ENCODE data around the gene PURB.
"Not testable (repeated sequence)": the region's sequence is repeated elsewhere in the genome, so short reads cannot be mapped to it uniquely, and the experiment has no call there.

The PURB gene

DNA sequence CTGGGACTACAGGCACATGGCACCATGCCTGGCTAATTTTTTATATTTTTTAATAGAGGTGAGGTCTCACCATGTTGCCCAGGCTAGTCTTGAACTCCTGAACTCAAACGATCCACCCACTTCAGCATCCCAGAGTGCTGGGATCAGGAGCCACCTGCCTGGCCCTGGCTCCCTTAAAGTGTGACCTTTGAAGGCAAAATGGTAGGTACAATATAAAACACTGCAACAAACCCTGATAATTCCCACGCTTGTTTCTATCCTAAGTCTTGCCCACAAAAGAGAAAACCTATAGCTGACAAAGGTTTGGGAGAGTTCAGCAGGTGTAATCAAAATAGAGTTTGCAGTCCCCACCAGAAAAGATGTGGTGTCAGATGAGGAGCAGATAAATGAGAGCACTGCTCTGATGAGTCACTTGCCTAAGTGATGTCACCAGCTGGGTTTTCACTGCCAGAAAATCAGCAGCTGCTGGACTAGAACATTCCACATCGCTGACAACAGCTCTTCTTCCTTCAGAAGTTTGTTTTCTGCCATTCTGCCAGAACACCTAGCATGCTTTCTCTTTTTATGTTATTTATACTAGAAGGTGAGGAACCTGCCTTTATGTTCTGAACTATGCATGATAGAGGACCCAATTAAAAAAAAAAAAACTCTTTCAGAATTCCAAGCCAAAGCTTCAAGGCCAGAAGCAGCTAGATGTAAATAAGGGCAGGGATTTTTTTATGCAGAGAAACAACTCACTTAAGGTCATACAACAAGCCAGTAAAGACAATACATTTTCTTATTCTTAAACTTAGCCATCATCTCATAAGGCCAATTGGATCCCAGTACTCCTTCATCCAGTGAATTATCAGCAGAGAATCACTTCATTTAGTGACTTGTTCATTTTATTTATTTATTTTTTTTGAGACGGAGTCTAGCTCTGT is 18.0 kb downstream of the PURB start:
- DNase-seq (ENCODE audit: low read depth), result peak; percentile 68
- H3K4me3 ChIP-seq (ENCODE audit: low read depth, low read length), result no peak overlapping the region

DNA sequence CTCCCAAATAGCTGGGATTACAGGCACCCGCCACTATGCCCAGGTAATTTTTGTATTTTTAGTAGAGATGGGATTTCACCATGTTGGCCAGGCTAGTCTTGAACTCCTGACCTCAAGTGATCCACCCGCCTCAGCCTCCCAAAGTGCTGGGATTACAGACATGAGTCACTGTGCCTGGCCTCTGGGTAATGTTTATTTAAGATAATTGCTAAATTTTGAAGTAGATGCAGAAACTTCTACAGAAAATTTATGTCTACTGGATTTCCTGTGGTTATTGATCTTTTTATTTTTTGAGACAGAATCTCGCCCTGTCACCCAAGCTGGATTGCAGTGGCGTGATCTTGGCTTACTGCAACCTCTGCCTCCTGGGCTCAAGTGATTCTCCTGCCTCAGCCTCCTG is 23.4 kb downstream of the PURB start:
- not testable (repeated sequence) for H3K4me3 ChIP-seq (ENCODE audit: low read depth, low read length); DNase-seq (ENCODE audit: low read depth)

DNA sequence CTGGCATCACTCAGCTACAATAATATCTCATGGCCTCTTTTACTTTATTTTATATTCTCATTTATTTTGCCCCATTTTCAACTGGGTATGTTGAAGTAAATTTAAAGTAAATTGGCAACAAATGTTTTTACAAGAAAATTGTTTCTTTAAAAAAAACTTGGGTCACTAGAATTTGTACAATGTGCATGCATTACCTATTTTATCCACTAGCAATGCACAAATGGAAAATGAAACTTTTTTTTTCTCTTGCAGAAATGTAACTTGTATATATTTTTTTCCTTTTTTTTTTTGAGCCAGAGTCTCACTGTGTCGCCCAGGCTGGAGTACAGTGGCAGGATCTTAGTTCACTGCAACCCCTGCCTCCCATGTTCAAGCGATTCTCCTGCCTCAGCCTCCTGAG is 27.2 kb downstream of the PURB start:
- H3K4me3 ChIP-seq (ENCODE audit: low read depth, low read length), result no peak overlapping the region
- DNase-seq (ENCODE audit: low read depth), result no peak

DNA sequence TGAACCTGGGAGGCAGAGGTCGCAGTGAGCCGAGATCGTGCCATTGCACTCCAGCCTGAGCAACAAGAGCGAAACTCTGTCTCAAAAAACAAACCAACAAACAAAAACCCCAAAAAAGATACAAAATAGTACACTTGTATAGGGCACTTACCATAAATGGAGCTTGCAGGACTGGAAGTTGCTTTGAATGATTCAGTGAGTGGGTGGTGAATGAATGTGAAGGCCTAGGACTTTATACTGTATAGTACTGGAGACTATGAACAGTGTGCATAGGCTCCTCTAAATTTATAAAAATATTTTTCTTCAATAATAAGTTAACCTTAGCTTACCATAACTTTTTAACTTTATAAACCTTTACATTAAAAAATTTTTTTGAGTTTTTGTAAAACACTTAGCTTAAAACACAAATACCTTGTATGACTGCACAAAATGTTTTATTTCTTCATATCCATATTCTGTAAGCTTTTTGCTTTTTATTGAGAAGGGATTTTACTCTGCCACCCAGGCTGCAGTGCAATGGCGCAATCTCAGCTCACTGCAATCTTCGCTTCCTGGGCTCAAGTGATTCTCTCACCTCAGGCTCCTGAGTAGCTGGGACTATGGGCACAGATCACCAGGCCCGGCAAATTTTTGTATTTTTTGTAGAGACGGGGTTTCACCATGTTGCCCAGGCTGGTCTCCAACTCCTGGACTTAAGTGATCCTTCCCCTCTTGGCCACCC is 30.5 kb downstream of the PURB start:
- H3K4me3 ChIP-seq (ENCODE audit: low read depth, low read length), result no peak overlapping the region
- DNase-seq (ENCODE audit: low read depth), result no peak

DNA sequence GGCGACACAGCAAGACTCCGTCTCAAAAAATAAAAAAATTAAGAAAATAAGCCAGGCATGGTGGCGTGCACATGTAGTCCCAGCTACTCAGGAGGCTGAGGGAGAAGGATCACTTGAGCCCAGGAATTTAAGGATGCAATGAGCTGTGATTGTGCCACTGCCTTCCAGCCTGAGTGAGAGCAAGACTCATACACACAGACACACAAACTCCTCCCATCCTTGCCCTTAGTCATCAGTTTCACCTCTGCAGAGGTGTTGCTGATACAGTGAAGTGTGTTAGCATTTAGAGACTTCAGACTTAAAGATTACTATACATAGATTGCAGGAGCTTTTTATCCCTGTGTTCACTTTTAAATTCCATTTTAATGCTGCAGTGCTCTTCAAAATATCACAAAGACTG is 31.9 kb downstream of the PURB start:
- no peak for DNase-seq (ENCODE audit: low read depth)

DNA sequence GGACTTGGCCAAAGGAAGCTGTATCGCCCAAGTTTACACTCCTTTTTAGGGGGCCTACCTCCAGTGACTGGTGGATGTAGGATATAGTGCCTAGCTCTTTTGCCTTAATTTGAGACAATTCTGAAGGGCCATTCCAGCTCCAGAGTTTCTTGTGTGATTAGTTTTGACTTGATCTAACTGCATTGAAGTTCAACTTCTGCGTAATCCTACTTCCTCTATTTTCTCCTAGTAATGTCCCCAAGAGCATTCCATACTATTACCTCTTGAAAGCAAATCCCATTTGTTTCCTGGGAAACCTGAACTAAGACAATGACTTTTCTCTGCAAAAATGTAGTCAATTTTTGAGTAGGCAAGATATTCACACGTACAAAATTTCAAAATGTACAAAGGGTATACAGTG is 32.7 kb downstream of the PURB start:
- DNase-seq (ENCODE audit: low read depth), result no peak
- H3K4me3 ChIP-seq (ENCODE audit: low read depth, low read length), result no peak overlapping the region

More for the DNA sequence above, 31.9 kb downstream of the PURB start:
- H3K4me3 ChIP-seq (ENCODE audit: low read depth, low read length), result no peak overlapping the region

DNA sequence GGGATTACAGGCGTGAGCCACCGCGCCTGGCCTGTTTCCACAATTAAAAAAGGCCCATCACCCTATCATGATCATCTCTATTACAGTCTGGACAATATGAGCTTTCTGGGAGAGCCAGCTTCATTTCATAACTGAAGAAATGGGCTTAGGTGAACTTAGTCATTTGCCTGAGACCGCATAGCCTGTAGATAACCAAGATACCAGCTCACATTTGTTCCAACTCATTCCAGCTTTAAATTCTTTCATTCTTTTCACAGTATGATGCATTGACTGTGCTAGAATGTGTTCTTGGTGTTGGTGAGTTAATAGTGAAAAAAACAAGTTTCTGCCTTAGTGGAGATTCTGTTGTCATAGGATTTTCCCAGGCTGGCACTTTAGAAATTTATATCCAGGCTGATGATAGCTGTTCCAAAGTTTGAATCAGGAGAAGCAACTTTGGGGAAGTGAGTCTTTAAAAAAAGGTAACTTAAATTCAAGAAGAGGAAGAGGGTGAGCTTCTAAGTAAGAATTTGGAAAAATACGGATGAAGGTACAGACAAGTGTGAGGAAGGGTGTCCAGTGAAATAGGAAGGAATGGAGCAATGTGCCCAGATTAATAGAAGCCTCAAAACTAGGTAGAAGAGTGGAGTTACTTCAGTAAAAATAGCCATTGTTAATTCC is 35.3 kb downstream of the PURB start:
- no peak overlapping the region for H3K4me3 ChIP-seq (ENCODE audit: low read depth, low read length)
- no peak for DNase-seq (ENCODE audit: low read depth)

DNA sequence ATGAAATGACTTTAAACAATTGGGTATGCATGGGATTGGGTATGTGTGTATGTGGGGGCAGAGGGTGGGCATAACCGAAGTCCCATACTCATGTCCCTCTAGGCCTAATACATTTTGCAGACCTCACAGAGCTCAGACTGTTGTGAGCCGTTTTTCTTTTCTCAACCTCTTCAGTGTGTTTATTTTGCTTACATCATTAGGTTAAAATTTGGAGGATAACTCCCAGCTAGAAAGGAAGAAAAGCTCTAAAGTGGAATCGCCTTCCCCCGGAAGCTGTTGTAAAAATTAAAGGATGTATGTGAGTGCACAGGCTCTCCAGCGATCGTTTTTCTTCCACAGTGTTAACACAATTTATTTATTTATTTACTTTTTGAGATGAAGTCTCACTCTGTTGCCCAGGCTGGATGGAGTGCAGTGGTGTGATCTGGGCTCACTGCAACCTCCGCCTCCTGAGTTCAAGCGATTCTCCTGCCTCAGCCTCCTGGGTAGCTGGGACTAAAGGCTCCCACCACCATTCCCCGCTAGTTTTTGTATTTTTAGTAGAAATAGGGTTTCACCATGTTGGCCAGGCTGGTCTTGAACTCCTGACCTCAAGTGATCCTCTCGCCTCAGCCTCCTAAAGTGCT is 36.0 kb downstream of the PURB start:
- H3K4me3 ChIP-seq (ENCODE audit: low read depth, low read length), result no peak overlapping the region

DNA sequence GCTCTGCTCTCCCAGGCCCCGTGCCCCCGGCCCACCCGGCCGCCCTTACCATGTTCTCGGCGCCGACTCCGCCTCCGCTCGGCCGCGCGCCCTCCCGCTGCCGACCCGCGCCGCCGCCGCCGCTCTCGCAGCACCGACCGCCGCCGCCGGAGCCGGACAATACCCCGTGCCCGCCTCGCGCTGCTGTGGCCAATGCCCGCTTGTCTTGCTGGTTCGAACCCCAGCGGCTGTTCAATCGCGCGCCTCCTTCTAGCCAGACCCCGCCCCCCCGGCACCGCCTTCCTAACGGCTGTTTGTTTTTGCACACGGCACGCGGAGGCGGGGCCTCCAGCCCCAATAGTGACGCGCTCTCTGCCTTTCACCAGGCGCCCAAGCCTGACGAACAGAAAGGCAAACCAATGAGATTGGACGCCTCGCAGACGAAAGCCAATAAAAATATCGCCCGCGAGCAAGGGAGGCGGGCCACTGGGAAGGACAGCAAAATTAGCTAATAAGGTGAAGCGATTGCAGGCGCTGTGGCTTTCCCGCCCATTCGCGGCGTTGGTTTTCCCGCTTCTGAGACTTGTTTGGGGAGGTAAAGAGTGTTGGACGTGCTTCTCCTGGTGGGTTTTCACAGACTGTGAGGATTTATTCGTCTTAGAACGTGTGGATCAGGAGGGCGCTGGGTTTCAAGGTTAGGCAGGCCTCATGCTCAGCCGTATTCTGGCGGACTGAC is 37.3 kb downstream of the PURB start, which contains the start of gene H2AZ2:
H2AZ2 (minus strand) TSS at position 168 of the 715 bp plus-strand sequence; CDS start at position 52, 116 bp downstream.
- H3K4me3 ChIP-seq (ENCODE audit: low read depth, low read length), result peak within 1 kb of the TSS; percentile 76
- DNase-seq (ENCODE audit: low read depth), result peak; percentile 100

More for the DNA sequence above, 36.0 kb downstream of the PURB start:
- DNase-seq (ENCODE audit: low read depth), result no peak

DNA sequence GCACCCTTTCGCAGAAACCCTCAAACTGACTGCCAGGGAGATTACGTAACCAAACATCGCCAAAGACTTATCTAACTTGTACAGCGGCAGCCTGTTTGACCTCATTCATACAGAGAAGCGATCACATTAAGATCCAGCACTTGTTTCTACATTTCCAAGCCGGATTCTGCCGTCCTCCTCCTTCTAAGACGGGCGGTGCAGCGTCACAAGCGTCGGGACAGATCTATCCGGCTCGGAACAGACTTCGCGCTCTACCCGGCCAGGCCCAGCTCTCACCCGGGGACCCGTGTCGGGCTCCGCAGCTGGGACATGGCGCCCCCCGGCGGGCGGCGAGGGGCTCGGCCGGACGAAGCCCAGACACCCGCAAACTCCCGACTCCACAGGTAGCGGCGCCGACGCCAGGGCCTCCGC is 37.8 kb downstream of the PURB start:
- H3K4me3 ChIP-seq (ENCODE audit: low read depth, low read length), result peak overlapping the region; percentile 76
- DNase-seq (ENCODE audit: low read depth), result peak; percentile 53

DNA sequence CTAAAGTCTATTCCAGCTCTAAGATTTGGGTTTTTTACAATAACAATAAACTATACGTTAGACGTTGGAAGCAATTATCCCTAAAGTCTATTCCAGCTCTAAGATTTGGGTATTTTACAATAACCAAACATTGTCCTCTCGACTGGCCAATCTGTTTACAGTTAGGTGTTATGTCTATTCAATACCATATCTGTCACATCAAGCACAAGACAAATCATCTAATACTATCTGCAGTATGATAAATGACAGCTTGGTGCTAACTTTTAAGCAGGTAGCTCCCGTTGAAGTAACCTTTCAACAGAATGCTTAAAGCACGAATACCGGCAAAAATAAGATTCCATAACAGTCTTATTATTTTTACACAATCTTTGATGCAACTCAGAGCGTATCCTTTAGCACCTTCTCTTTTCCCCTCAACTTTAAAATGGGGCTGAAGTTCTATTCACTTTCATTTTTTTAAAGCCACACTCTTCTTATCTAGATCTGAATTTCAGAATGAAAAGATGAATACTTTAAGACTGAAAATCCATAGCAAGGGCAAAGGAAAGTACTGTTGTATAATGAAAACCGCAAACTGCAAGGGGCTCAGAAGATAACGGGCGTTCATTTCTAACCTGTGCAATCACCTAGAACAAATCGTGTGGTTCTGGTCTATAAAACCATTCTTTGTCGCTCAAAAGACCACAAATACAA is 38.4 kb downstream of the PURB start:
- DNase-seq (ENCODE audit: low read depth), result no peak
- peak overlapping the region; percentile 76 for H3K4me3 ChIP-seq (ENCODE audit: low read depth, low read length)

DNA sequence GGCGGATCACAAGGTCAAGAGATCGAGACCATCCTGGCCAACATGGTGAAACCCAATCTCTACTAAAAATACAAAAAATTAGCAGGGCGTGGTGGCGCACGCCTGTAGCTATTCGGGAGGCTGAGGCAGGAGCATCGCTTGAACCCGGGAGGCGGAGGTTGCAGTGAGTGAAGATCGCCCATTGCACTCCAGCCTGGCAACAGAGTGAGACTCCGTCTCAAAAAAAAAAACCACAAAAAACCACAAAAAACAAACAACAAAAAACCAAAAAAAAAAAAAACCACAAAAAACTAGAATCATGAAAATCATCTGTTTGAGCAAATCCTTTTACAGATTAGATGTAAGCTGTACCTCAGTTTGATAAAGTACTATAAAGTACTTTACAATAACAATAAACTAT is 38.9 kb downstream of the PURB start:
- peak overlapping the region; percentile 76 for H3K4me3 ChIP-seq (ENCODE audit: low read depth, low read length)
- DNase-seq (ENCODE audit: low read depth), result not testable (repeated sequence)

DNA sequence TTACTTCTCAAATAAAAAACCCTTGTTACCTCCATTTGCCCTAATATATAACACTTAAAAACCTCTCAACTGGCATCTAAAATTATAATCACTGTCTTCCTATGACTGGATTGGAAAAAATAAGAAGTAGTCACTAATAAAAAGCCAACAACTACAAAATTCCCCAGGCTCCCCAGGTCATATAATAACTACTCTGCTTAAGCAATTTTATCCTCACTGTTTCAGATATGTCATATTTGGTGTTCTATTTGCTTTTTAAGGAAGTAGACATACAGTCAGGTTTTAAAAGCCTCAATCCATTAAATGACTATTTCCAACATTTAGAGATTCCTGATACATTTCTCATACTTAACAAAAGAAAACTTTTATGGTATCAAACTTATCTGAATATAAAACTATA is 39.9 kb downstream of the PURB start:
- no peak for DNase-seq (ENCODE audit: low read depth)
- no peak overlapping the region for H3K4me3 ChIP-seq (ENCODE audit: low read depth, low read length)

DNA sequence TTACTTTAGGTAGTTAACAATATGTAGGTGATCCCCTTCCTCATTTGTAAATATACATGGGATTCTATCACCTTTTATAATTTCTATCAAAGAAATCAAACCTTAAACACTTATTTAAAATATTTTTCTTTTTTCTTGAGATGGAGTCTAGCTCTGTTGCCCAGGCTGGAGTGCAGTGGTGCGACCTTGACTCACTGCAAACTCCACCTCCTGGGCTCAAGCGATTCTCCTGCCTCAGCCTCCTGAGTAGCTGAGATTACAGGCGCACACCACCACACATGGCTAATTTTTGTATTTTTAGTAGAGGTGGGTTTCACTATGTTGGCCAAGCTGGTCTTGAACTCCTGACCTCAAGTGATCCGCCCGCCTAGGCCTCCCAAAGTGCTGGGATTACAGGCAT is 41.9 kb downstream of the PURB start:
- DNase-seq (ENCODE audit: low read depth), result not testable (repeated sequence)

DNA sequence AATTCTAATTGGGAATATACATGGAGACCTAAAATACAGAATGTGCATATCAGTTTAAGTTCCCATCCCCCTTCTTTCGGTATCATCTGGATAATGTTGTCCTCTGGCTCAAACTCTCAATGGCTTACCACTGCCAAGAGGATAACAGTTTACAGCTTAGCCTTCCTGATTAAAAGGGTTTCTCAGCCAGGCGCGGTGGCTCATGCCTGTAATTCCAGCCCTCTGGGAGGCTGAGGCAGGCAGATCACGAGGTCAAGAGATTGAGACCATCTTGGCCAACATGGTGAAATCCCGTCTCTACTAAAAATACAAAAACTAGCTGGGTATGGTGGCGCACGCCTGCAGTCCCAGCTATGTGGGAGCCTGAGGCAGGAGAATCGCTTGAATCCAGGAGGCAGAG is 42.7 kb downstream of the PURB start:
- DNase-seq (ENCODE audit: low read depth); H3K4me3 ChIP-seq (ENCODE audit: low read depth, low read length): not testable (repeated sequence)

More for the DNA sequence above, 41.9 kb downstream of the PURB start:
- H3K4me3 ChIP-seq (ENCODE audit: low read depth, low read length), result not testable (repeated sequence)

DNA sequence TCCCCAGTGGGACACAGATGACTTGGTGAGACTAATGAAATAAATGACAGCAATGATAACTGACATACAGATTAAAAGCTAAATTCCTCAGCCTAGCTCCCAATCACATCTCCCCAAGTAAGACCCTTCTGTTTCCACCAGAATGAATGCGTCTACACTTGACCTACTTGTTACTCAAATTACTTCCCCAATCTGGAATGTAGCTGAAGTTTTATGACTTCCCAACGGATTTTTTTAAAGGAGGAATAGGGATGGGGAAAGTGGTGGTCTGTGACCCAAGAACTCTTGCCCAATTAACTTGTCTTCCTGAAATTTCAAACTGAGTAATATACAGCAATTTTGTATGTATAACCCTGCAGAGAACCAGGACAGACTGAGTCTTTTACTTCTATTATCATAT is 46.6 kb downstream of the PURB start:
- H3K4me3 ChIP-seq (ENCODE audit: low read depth, low read length), result no peak overlapping the region
- DNase-seq (ENCODE audit: low read depth), result no peak

DNA sequence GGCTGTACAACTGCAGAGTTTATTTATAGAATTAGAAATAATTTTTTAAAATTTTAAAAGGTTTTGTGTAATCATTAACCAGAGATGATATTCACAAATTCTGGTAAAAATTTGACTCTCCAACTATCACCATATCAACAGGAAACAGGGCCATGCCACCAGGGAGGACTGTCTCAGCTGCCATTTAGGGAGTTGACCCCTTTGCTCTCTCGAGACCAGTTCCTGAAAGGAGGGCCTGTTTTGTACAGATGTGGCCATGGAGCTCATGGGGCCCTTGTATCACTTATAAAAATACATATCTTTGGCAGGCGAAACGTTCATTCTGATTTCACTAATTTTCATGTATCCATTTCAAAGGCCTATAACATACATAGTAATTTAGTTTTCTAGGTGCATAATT is 57.8 kb downstream of the PURB start:
- DNase-seq (ENCODE audit: low read depth), result no peak
- H3K4me3 ChIP-seq (ENCODE audit: low read depth, low read length), result no peak overlapping the region

Data from skeletal muscle cell (primary cell).